ENCODE data around the gene SLC25A1. TPM values are rescaled to one million over a fixed set of nuclear protein-coding genes. Genes with fewer than 3 reads are reported as not detected.

Gene SLC25A1
- total and polyA plus RNA-seq, 2 experiments from 2014 or later, result 141 to 242 TPM

GRCh38 chr22:19207401-19207808 lies 28.9 kb upstream of the SLC25A1 start:
- TF ChIP-seq POLR2AphosphoS5 (IDR thresholded peaks at IDR 0.05; ENCODE audit: low read depth) (no peak), STAT1 (IDR thresholded peaks at IDR 0.05; ENCODE audit: unreplicated experiment) (no peak), NANOG (IDR thresholded peaks at IDR 0.05; ENCODE audit: borderline replicate concordance) (no peak)
- H4K20me1 ChIP-seq (replicated peaks; ENCODE audit: insufficient read depth), result 0 out of 2 replicates have a peak, but pooled peaks cover 3% of the 10 kb centered on the region
- H3K9me3 Mint-ChIP-seq, result peaks cover 5% of the 10 kb centered on the region; the same call in 1 of the 3 replicates
- no peaks in the 10 kb centered on the region for H3F3A ChIP-seq (replicated peaks; ENCODE audit: low read depth)
- peaks cover 8% of the 10 kb centered on the region for H3K4me1 Mint-ChIP-seq
- no peak overlapping the region for H3K4me3 ChIP-seq
- no peak overlapping the region for H3K4me3 Mint-ChIP-seq
- H3K27ac ChIP-seq (ENCODE audit: low read depth), result no peak overlapping the region
- H3K4me2 ChIP-seq, result no peak overlapping the region
- peaks cover 17% of the 10 kb centered on the region; the same call in 2 of the 3 replicates for H3K36me3 Mint-ChIP-seq (ENCODE audit: low read depth)
- no peaks in the 10 kb centered on the region for H3K27me3 ChIP-seq (ENCODE audit: insufficient read depth)
- H3K27me3 Mint-ChIP-seq (ENCODE audit: insufficient read depth, low read depth, poor library complexity), result peaks cover 5% of the 10 kb centered on the region
- no peak overlapping the region for H3K27ac Mint-ChIP-seq
- ATAC-seq, result no peak
- H2AFZ ChIP-seq, result no peak overlapping the region
- H3K4me1 ChIP-seq (ENCODE audit: insufficient read depth), result no peaks in the 10 kb centered on the region
- no peaks in the 10 kb centered on the region for H3K79me2 ChIP-seq (replicated peaks; ENCODE audit: insufficient read depth)
- H3K36me3 ChIP-seq (ENCODE audit: insufficient read depth), result no peaks in the 10 kb centered on the region
- H3K9me2 ChIP-seq (ENCODE audit: insufficient read depth), result no peaks in the 10 kb centered on the region
- DNase-seq (ENCODE audit: low spot score), result no peak

- DNase-seq (ENCODE audit: low spot score), result no peak
- H3K9me2 ChIP-seq (ENCODE audit: insufficient read depth), result no peaks in the 10 kb centered on the region
- no peak overlapping the region for H3K4me2 ChIP-seq
- no peaks in the 10 kb centered on the region for H3K27me3 ChIP-seq (ENCODE audit: insufficient read depth)
- Mint-ChIP-seq H3K4me1 (peaks cover 9% of the 10 kb centered on the region), H3K9me3 (peaks cover 5% of the 10 kb centered on the region; the same call in 1 of the 3 replicates), H3K27me3 (ENCODE audit: insufficient read depth, low read depth, poor library complexity) (peaks cover 4% of the 10 kb centered on the region), H3K36me3 (ENCODE audit: low read depth) (peaks cover 17% of the 10 kb centered on the region; the same call in 2 of the 3 replicates), H3K27ac (no peak overlapping the region), H3K4me3 (no peak overlapping the region)
- H3K4me3 ChIP-seq, result no peak overlapping the region
- no peaks in the 10 kb centered on the region for H3F3A ChIP-seq (replicated peaks; ENCODE audit: low read depth)
- no peaks in the 10 kb centered on the region for H3K4me1 ChIP-seq (ENCODE audit: insufficient read depth)
- no peak overlapping the region for H2AFZ ChIP-seq
- H3K79me2 ChIP-seq (replicated peaks; ENCODE audit: insufficient read depth), result no peaks in the 10 kb centered on the region
- no peak overlapping the region for H3K27ac ChIP-seq (ENCODE audit: low read depth)
- 0 out of 2 replicates have a peak, but pooled peaks cover 3% of the 10 kb centered on the region for H4K20me1 ChIP-seq (replicated peaks; ENCODE audit: insufficient read depth)
- ATAC-seq, result no peak
- no peaks in the 10 kb centered on the region for H3K36me3 ChIP-seq (ENCODE audit: insufficient read depth)
- TF ChIP-seq CREB1 (CRISPR knock-in tag; IDR thresholded peaks at IDR 0.05; ENCODE audit: low read depth) (no peak), ZNF114 (CRISPR knock-in tag; IDR thresholded peaks at IDR 0.05) (no peak), CTCF (conservative IDR thresholded peaks at IDR 0.05; ENCODE audit: low read depth in 2 of 2) (no peak), EZH2phosphoT487 (IDR thresholded peaks at IDR 0.05; ENCODE audit: unreplicated experiment) (no peak), JUNB (IDR thresholded peaks at IDR 0.05; ENCODE audit: unreplicated experiment) (no peak), STAT1 (IDR thresholded peaks at IDR 0.05; ENCODE audit: unreplicated experiment) (no peak), POLR2AphosphoS5 (IDR thresholded peaks at IDR 0.05; ENCODE audit: low read depth) (no peak), ETS1 (IDR thresholded peaks at IDR 0.05) (no peak), ZNF331 (CRISPR knock-in tag; IDR thresholded peaks at IDR 0.05; ENCODE audit: low read depth) (no peak), REST (IDR thresholded peaks at IDR 0.05; ENCODE audit: unreplicated experiment) (no peak), NANOG (IDR thresholded peaks at IDR 0.05; ENCODE audit: borderline replicate concordance) (no peak), EZH2 (IDR thresholded peaks at IDR 0.05; ENCODE audit: low read depth, unreplicated experiment) (no peak)
These were observed 27.8 kb upstream of the SLC25A1 start for GRCh38 chr22:19206287-19206686.

Measured in GM23338 (cell line).